Stomach (tissue), 4 donors: ENCODE measurements around the gene COL4A2.

Experiments
- EP300 ChIP-seq: sonication (generic); formaldehyde crosslinking; IDR thresholded peaks from one replicate; pipeline ENCODE4 v1.6.1; 2017; ENCODE audit warnings: antibody characterized with exemption
- POLR2A ChIP-seq, 4 donors: fragments of 450-650 bp; IDR thresholded peaks; one replicate each; pipeline ENCODE4 v1.6.1; 2016; ENCODE audit warnings: antibody characterized with exemption in 4 of 4, control low read depth in 2 of 4, mild to moderate bottlenecking in 1 of 4, moderate library complexity in 1 of 4
- POLR2AphosphoS5 ChIP-seq, 3 donors: sonication (generic); formaldehyde crosslinking; IDR thresholded peaks; one replicate each; pipeline ENCODE4 v1.6.1; 2016; ENCODE audit warnings: antibody characterized with exemption in 3 of 3
- TF ChIP-seq, protein P1 (sequence below), 7 experiments: fragments of 450-650 bp in 4 of 7; fragments of 200-600 bp in 3 of 7; sonication (generic) in 3 of 7; IDR thresholded peaks; one replicate each; pipeline ENCODE4 v1.5.1; 2016 to 2019; ENCODE audit warnings: antibody characterized with exemption in 7 of 7, control low read depth in 2 of 7, mild to moderate bottlenecking in 1 of 7

DNA sequence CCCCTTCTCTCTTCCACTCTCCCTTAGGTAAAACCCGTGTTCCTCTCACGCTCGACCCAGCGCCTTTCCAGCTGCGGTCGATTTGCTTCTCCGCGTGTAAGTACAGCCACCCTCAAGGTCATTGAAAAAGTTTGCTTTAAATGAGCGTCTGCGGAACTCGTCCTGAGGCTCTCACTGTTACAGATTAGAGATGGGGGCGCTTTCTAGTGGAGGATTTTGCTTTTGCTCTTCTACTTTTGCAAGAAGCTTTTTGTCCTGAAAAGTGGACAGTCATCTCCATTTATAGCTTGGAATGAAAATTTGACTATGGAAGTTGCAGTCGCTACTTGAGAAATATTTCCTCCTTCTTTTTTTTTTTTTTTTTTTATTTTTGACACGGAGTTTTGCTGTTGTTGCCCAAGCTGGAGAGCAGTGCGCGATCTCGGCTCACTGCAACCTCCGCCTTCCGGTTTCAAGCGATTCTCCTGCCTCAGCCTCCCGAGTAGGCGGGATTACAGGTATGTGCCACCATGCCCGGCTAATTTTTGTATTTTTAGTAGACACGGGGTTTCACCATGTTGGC lies 255.0 kb downstream of the COL4A2 start:
- TF ChIP-seq, protein P1, sequence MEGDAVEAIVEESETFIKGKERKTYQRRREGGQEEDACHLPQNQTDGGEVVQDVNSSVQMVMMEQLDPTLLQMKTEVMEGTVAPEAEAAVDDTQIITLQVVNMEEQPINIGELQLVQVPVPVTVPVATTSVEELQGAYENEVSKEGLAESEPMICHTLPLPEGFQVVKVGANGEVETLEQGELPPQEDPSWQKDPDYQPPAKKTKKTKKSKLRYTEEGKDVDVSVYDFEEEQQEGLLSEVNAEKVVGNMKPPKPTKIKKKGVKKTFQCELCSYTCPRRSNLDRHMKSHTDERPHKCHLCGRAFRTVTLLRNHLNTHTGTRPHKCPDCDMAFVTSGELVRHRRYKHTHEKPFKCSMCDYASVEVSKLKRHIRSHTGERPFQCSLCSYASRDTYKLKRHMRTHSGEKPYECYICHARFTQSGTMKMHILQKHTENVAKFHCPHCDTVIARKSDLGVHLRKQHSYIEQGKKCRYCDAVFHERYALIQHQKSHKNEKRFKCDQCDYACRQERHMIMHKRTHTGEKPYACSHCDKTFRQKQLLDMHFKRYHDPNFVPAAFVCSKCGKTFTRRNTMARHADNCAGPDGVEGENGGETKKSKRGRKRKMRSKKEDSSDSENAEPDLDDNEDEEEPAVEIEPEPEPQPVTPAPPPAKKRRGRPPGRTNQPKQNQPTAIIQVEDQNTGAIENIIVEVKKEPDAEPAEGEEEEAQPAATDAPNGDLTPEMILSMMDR (IDR thresholded peaks at IDR 0.05), result no peak
- TF ChIP-seq POLR2A (IDR thresholded peaks at IDR 0.05) (no peak), POLR2AphosphoS5 (IDR thresholded peaks at IDR 0.05) (no peak), EP300 (no peak)
